HL-60 (cell line): ENCODE measurements around the gene COPZ2.

ENCODE experiments used
- CTCF ChIP-seq: IDR thresholded peaks from one replicate; pipeline ENCODE4 v1.5.1; 2011; ENCODE audit warnings: low read length, control low read depth, inconsistent platforms; ENCODE audit not compliant: insufficient read depth
- POLR2AphosphoS5 ChIP-seq: IDR thresholded peaks from 2 replicates; pipeline ENCODE4 v1.6.1; 2012; ENCODE audit warnings: low read depth
- REST ChIP-seq: IDR thresholded peaks from 2 replicates; pipeline ENCODE4 v1.6.1; 2012; ENCODE audit warnings: low read depth; ENCODE audit not compliant: insufficient replicate concordance

- no peak for TF ChIP-seq CTCF
- no peak for TF ChIP-seq REST
- TF ChIP-seq POLR2AphosphoS5: no peak
Observed at GRCh38 chr17:48066656-48067055, 29.1 kb upstream of the COPZ2 start.
